C4-2B (cell line): Measurements from ENCODE around the gene CEP68.

ENCODE experiments used
- H3K27ac ChIP-seq: fragments of 450-650 bp; 2 replicates; pipeline ENCODE4 v1.5.1; 2017
- ZFX ChIP-seq: fragments of 450-650 bp; IDR thresholded peaks from 2 replicates; pipeline ENCODE4 v1.6.1; 2017
- TF ChIP-seq, protein P1 (sequence below): fragments of 450-650 bp; conservative IDR thresholded peaks from 2 replicates; pipeline ENCODE4 v1.5.1; 2017; ENCODE audit warnings: mild to moderate bottlenecking

The CEP68 gene

DNA sequence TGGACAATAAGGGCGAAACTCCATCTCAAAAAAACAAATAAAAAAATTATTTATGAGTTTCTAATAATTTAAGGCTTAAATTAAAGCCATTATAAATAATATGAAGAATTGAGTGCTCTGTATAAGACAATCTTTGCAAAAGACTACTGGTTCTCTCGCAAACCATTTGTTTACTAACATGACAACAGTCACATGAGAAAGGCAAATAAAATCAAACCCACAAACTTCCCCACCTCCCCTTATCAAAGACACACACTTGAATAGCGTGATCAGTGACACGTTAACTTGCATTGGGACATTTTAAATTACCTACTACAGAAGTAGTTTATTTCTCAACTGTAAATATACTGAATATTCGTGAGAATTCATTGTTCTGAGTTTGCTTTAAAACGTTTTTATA lies 52.6 kb downstream of the CEP68 start:
- no peak overlapping the region for H3K27ac ChIP-seq
- TF ChIP-seq, protein P1, sequence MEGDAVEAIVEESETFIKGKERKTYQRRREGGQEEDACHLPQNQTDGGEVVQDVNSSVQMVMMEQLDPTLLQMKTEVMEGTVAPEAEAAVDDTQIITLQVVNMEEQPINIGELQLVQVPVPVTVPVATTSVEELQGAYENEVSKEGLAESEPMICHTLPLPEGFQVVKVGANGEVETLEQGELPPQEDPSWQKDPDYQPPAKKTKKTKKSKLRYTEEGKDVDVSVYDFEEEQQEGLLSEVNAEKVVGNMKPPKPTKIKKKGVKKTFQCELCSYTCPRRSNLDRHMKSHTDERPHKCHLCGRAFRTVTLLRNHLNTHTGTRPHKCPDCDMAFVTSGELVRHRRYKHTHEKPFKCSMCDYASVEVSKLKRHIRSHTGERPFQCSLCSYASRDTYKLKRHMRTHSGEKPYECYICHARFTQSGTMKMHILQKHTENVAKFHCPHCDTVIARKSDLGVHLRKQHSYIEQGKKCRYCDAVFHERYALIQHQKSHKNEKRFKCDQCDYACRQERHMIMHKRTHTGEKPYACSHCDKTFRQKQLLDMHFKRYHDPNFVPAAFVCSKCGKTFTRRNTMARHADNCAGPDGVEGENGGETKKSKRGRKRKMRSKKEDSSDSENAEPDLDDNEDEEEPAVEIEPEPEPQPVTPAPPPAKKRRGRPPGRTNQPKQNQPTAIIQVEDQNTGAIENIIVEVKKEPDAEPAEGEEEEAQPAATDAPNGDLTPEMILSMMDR = no peak
- no peak for TF ChIP-seq ZFX

DNA sequence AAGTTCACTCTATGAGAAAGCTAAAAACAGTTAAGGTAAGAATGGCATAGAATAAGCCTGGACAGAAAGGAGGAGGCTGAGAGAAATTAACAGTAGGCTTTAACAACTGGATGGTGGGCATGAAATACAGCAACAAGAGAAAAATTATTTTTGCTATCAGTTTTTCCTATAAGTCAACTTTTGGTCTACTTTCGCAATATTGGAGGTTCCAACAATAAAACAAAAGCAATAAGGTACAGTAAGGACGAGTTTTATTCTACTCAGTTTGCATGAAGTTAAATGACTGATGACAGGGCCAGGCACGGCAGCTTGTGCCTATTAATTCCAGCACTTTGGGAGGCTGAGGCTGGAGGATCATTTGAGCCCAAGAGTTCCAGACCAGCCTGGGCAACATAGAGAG lies 56.4 kb downstream of the CEP68 start:
- H3K27ac ChIP-seq = no peak overlapping the region

DNA sequence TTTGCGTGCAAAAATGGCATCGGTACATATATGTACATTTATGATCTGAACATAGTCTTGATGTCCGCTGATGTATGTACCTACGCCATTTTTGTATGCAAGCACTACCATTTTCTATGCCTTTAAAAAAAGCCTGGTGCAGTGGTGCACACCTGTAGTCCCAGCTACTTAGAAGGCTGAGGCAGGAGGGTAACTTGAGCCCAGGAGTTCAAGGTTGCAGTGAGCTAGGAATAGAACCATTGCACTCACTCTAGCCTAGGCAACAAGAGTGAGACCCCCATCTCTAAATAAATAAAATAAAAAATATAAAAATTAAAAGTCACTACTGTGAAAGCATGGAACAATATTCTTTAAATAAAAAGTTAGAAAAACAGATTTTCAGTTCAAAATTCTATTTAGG lies 57.0 kb downstream of the CEP68 start:
- TF ChIP-seq ZFX = no peak
- TF ChIP-seq, protein P1 = no peak
- no peak overlapping the region for H3K27ac ChIP-seq

More for the DNA sequence above, 56.4 kb downstream of the CEP68 start:
- TF ChIP-seq, protein P1 = no peak
- no peak for TF ChIP-seq ZFX

DNA sequence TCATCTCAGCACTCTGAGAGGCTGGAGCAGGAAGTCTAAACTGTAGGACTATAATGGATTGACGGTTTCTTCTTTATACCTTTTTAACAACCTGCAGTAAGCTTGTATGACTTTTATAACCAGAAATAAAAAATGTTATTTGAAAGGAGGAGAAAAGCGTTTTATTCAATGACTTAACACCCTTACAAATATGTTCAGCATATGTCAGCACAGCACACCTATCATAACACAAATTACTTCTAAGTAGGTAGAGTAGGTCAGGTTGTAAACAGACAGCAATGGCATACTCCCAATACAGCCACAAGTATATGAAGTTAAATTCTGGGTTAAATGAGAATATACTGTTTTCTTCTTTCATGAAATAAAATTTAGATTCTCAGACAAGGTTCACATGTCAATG lies 57.6 kb downstream of the CEP68 start:
- no peak overlapping the region for H3K27ac ChIP-seq
- TF ChIP-seq, protein P1 = no peak
- no peak for TF ChIP-seq ZFX

DNA sequence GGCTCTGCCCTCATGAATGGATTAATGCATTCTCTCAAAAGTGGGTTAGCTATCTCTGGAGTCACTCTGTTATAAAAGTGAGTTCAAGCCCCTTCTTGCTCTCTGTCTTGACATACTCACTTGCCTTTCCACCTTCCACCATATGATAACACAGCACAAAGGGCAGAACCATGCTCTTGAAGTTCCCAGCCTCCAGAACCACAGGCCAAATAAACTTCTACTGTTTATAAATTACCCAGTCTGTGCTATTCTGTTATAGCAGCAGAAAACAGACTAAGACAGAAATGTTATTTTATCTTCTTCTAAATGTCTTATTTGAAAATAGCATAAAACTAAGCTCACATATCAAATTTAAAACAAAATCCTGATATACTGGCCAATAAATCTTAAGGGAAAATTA lies 58.7 kb downstream of the CEP68 start:
- TF ChIP-seq ZFX = no peak
- TF ChIP-seq, protein P1 = no peak

DNA sequence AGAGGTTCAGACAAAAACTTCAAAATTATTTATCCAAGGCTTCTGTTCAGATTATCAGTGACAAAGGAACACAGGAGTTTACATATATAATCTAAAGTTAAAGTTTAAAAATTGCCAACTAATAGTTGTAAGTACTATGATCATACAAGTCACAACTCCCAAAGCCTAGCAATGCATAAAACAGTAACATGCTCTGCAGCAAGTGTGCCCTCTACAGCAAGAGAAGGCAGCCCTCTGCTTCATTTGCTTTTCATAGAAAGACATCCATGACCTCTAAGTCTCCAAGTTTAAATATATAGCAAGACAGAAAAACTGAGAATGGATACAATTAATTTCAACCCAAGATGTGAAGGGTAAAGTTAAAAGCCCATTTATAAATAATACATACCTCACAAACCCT lies 60.4 kb downstream of the CEP68 start:
- TF ChIP-seq, protein P1 = no peak
- H3K27ac ChIP-seq = no peak overlapping the region

More for the DNA sequence above, 58.7 kb downstream of the CEP68 start:
- no peak overlapping the region for H3K27ac ChIP-seq

DNA sequence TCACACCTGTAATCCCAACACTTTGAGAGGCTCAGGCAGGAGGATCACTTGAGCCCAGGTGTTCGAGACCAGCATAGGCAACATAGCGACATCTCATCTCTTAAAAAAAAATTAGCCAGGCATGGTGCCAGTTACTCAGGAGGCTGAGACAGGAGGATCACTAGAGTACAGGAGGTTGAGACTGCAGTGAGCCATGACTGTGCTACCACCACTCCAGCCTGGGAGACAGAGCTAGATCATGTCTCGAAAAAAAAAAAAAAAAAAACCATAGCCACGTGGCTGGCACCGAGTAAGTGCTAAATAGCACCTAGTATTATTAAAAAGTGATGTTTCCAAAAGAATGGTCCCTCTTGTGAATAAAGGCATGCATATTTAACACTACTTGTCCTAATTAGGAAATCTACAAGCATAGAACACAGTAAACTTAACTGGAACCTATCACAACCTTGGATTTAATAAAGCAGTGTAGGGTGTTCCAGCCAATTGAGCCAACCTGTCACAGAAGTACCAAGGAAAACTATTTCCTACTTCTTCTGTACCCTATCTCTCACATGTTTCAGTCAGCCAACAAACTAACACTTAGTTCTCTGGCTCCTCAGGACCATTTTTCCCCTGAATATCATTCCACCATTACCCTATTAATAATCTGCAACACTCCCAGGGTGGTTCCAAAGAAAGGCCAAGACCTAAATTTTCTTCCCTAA lies 64.9 kb downstream of the CEP68 start:
- no peak for TF ChIP-seq ZFX
- TF ChIP-seq, protein P1 = no peak
- no peak overlapping the region for H3K27ac ChIP-seq
